GM18511 (cell line): ENCODE measurements around the gene NEDD9.
A peak's percentile ranks its signal among the peaks of the same experiment; 100 is the strongest.

Experiments
- ATAC-seq: cut with Tn5 transposase; IDR thresholded peaks from one replicate; pipeline ENCODE4 v1.9.1; 2021; ENCODE audit warnings: mild to moderate bottlenecking, moderate library complexity; ENCODE audit not compliant: unreplicated experiment

The NEDD9 gene

DNA sequence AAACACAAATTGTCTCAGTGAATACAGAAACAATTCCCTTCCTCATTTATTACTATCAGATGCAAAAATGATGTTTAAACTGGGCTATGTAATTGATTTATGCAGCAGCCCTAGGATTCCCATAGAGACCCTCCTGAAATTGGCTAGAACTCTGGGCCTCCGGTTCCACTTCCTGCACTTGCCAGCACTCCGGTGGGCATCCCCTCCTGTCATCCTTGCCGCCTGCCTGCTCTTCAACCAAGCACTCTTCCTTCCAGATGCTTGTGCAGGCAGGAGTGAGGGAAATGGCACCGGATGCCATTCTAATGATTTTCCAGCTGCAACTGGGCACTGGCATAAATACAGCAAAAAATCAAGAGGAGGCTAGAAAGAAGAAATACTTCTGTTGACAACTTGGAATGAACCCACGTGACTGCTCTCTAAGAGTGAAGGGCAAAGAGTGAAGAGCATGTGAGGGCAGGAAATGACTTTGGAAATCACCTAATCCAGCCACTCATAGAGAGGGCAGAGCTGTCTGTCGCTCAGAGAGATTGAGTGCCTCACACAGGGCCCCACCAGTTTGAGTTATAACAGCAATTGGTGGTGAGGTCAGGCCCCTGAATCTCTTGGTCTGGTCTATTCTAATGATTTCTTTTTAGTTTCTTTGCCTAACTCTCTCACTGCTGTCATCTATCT is 3.7 kb upstream of the NEDD9 start:
- ATAC-seq: peak; percentile 44

DNA sequence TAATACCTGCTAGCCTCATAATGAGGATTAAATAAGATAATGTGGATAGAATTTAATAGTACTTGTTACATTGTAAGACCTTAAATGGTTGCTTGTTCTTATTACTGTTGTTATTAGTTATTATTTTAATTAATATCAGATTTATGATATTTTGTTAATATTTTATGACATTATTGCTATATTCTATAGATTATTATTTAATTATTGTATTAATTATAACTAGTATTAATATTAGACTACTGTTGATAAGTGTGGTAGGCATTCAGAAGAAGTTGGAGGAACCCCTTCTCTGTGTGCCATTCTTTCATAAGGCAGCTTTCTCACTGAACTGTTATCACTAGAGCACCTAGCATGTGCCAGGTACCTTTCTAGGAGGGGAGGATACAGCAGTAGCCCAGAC is 2.6 kb upstream of the NEDD9 start:
- no peak for ATAC-seq

DNA sequence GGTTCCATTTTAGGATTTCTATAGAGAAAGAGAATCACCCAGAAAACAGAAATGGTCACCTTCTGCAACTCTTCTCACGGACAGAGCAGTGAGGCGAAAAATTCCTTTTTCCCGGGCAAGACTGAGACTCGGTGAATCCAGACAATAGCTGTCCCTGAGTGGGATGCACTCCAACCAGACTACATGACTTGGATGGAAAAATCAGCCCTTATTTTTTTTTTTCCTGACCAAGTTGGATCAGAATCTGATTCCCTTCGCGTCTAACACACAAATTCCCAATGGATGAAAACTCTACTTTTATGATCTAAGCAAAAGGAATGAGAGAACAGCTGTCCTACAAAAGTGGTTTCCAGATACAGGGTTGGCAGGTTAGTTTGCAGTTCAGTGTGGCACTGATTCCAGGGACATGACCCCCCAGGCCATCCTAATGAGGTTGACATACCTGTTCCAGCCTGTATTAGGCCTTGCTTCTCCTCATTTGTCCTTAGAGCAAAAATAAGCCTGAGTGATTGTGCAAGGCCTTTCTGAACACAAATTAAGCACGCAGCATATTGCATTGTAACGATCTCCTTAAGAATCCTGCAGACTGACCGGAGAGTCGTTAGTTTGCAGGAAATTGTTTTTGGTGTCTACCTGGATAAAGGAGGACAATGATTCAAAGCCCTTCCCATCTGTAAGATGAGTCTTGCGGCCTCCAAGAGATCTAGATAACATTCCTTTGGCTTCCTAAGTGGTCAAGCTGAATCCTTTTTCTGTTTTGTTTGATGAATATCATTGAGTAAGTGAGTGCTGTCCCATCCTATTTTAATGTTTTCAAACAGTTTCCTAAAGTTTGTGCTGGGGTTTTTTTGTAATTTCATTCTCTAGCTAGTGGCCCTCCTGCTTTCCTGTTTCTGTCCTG is 1.5 kb upstream of the NEDD9 start:
- no peak for ATAC-seq

DNA sequence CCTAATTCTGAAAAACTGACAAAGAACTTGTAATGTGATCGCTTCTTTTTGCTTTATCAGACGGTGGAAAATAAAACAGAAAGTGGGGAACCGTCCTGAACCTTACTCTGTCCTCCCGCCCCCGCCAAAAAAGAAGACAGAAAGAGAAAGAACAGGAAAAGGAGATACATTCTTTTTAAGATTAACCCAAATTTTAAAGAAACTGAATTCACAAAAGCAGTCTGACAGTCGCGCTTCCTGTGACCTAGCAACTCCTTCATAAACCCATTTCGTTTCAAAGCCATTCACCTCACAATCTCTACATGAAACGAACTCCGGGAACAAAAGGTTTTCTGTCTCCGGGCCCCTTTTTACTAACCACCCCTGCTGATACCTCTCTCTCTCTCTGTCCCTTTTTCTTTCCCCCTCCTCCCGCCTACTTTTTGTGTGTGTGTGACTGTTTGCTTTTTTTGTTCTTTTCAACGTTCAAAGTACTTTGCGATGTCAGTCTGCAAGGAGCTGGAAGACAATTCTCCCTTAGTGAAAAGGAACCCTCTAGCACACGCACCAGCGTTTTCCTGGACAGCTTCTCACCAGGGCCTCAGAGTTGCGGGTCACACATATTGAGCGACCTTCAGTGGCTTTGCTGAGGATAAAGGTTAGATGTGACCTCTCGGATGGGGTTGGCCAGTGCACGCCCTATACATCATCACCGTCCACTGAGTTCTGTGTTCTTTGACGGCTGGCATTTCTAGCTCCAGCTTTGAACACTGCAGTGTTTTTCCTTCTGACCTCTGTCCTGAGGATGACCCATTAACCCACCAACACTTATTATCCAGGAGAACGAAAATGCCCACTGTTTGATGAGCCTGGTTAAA is 530 bp upstream of the NEDD9 start:
- peak; percentile 29 for ATAC-seq

DNA sequence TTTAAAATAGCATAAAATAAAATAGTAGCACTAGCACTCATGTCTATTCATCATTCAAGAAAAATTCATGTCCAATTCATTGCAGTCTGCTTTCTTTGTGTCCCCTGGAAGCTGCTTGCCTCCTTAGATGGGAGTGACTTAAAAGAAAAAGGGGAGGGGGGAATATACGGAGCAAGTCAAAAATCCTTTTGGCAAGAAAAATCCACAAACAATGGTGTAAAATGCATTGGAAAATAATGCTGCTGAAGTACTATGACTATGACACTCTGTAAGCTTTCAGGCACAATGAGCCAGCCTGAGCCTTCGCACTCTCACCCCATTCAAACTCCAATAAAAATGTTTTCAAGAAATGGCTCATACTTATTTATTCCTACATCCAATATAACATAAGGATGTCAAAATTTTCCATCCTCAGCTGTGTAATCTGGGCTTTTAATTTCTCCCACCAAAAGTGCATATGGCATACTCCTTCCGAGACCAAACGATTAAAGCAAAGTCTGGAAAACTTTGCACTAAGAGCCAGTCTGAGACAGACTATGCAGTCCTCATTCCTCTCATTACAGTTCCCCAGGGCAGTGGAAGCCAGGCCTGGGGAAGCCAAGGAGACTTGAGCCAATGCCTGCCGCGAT is 790 bp downstream of the NEDD9 start:
- no peak for ATAC-seq

DNA sequence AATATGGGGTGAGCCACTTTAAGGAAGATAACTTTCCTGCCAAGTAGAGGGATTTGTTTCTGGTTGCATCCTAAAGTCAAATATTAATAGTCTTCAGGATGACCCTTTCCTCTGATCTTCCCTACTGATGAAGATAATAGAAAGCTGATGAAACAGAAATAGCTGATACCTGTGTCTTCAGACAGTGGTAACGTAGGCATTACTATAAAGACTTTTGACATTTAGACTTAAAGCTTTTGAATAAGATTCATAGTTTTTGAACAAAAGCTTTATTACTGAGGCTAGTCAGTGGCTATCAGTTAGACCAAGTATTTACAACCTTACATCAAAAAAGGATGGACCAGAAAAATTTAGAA is 1.4 kb downstream of the NEDD9 start:
- no peak for ATAC-seq

DNA sequence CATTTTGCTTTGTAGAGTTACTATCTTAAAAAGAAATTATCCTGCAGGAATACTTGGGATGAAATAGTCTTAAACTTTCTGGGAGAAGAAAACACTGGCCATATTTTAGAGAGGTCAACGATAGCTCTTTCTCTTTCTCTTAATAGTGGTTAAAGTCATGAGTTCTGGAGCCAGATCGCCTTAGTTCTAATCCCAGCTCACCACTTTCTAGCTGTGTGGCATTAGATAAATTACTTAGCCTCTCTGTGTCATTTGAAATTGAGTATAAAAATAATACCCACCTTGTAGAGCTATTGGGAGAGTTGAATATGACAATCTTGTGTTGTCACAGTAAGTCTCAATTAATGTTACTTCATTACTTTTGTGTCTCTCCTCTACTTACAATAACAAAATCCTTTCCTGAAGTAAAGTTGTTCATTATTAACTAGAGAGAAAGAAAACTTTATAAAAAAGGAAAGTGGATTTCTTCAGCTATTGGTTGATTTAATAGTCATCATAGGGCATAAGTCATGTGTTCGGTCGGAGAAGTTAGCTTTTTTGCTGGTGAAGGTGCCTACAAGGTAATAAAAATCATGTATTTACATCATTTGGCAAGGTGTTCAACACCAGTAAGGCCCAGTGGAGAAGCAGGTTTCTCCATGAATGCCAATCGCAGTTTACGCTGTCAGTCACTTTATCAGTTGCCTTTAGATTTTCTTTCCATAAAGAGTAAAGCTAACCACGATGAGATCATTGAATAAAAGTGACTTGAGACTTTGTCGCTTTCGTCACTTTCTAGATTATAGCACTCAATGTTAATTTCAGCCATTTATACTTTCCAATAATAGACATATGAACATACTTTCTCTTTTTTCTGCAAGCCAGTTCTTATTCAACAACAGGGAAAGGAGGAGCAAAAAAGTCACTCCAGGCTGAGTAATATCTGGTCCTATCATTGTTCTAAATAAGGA is 2.0 kb downstream of the NEDD9 start:
- ATAC-seq: no peak

DNA sequence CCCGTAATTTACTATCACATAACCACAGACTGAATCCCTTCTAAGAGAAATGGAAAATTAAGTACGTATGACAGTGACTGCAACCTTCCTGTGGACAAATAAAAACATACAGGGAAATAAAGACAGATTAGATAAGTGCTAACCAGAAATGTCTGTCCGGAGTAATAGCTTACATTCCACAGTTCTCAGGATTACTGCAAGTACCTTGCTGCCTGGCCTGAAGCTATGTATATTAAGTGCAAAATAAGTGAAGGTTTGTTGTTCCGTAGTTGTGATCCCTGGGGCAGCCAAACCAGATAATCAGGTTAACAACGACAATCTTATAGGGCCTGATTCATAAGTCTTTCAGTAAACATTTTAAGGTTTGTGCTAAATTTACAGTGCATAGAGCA is 2.8 kb downstream of the NEDD9 start:
- ATAC-seq: no peak

DNA sequence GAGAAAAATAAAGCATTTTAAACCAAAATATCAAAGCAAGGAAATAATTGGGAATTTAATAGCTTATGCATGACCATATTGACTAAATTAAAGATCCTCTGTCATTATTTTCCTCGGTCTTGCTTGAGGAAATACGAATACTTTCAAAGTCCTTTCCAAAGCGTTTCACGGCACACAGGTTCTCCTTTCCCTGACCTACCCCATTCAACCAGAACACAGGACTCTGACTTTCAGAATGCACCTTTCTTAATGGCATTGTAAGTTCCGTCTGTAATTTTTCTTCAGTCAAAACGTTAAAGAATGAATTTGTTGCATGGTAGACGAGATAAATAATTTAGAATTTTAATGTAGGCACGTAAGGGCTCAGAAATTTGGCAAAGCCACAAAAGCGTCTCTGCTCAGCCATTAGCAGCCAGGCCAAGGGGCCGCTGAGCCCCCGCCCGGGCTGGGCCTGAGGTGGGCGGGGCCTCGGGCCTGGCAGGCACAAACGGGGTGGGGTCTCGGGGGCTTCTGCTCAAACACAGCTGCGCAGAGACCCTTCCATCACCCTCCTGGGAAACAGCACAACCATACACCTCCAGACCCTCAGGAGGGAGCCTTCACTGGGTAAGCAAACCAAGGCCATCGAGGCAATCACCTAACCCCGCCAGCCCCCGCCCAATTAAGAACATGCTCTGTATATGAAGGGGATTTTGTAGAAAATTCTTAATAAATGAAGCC is 3.4 kb downstream of the NEDD9 start:
- ATAC-seq: no peak

DNA sequence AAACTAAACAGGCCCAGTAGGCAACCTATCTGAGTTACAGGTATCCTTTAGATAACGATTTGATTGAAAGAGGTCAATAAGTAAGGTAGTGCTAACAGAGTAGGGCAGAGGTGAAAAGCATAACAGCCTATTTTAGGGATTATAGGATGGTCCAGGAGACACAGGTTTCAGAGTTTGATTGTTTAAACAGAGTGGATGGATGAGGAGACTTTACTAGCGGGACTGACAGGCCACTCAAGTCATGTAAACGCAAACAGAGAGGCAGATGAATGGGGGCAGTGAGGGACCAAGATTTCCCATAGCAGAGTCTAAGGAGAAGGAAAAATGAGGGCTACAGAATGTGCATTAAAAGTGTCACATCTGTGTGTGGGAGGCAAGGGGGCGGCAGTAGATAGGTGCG is 4.8 kb downstream of the NEDD9 start:
- no peak for ATAC-seq

DNA sequence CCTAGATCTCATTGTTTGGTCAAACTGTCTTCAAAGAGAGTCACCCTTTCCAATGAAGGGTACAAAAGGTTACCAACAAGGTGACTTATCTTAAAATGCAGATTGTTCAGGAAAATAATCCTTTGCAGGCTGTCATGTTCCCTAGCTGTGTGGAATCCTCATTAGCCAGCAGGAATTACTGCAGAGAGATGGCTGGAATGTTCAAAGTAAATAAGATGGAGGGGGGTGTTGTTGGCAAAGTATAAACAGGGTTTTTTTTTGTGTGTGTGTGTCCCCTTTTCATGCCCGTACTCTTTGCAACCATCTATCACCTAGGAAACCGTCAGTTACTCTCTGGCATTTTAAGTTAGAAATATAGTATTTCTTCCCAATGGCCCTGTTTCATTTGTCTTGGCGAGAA is 6.5 kb downstream of the NEDD9 start:
- no peak for ATAC-seq

DNA sequence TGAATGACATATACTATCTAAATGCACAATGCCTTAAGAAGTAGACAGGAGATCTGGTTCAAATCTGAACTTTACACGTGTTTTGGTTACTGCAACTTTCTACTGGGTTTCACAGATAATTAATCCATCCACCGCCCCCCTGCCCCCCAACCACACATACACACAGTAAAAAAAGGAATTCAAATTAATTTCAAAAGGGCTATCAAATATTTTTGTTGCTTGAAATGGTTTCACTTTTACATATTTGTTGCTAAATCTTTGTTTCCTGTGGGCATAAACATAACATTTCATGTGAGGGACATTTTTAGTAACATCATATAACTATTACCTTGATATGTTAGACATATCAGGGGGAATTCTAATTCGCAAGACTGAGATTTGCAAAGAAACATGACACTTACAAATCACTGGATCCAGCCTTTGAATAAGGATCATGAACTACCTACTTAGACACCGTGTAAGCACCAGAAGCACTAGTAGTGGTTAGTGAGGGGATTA is 7.5 kb downstream of the NEDD9 start:
- ATAC-seq: peak; percentile 6

DNA sequence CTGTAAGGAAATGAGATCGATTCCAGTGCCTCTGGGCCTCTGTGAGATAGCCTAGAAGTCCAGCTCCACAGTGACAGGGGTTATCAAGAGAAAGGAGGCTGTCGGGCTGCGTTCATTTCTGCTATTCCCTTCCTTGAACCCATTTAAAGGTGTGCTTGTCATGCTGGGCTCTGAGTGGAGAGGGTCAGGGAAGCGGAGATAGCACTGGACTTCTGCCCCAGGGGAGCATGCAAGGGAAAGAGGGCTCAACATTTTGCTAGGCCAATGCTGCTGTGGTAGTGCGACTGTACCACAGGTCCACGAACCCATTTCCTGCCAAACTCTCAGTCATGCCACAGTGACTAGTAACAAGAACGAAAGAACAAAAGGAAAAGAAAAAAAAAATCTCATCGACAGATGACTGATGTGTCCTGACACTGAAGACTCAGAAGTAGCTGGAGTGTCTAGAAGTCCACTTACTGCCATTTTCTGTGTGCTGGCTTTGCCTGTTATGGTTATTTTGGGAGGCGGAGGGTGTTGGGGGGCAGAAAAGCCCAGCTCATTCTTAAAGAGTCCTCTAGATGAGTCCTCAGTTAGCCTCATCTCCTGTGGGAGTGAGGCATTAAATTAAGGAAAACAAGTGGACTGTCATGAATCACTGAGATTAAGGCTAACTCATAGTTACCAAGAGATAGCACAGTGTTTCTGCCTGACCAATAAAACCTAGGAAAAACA is 8.1 kb downstream of the NEDD9 start:
- ATAC-seq: peak; percentile 75

DNA sequence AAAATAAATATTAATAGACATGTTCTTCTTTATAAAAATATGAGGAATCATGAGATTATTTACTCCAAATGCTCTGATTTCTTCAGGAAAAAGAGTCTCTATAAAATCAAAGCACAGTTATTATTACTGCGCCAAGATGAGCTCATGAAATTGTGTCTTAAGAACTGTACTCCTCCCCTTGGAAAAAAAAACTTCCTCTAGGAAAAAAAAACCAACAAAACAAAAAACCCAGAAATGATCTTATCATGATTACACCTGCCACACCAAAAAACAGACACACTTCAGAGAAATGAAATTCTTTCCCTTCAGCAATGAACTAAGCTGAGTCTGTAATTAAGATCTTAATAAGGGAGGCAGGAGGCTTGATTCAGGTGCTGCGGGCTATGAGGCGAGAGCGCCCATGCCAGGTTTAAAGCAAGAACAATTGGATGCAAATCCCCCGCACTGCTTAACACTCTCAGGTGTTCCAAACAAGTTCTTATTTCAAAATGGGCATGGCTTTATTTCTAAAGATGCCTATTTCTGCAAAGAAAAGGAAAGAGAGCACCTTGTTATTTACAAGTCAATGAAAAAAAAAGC is 9.1 kb downstream of the NEDD9 start:
- ATAC-seq: no peak

DNA sequence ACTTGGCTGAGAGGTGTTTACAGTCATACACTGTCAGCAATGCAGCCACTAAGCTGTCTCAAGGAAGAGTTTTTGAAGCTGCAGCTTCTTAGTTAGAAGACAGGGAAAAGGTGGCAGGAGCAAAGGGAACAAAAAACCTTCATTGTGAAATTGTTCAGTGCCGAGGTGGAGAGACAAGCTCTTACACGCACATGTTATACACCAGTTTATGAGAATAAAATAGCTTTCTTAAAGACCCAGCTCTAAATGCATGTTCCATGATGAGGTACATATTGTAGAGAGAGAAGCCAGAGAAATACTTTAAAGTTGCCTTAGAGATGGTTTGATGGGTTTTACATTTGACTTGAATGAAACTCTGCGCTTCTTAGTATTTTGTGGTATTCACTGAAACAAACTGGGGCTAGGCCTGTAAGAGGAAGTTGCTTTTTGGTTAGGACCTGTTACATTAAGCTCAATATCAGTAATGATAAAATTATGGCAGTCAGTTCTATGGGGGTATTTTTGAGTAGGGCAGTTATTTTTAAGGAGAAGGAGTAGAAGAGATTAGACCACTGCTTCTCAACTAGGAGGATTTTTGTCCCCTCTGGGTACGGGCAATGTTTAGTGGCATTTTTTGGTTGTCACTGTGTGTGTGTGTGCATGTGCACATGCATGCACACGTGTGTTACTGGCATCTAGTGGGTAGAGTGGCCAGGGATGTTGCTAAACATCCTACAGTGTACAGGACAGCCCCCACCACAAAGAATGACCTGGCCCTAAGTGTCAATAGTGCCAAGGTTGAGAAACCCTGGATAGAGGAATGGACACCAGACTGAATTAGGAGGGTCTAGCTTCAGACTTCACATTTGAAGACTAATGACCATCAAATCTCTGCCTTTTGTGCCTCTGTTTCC is 9.8 kb downstream of the NEDD9 start:
- no peak for ATAC-seq

DNA sequence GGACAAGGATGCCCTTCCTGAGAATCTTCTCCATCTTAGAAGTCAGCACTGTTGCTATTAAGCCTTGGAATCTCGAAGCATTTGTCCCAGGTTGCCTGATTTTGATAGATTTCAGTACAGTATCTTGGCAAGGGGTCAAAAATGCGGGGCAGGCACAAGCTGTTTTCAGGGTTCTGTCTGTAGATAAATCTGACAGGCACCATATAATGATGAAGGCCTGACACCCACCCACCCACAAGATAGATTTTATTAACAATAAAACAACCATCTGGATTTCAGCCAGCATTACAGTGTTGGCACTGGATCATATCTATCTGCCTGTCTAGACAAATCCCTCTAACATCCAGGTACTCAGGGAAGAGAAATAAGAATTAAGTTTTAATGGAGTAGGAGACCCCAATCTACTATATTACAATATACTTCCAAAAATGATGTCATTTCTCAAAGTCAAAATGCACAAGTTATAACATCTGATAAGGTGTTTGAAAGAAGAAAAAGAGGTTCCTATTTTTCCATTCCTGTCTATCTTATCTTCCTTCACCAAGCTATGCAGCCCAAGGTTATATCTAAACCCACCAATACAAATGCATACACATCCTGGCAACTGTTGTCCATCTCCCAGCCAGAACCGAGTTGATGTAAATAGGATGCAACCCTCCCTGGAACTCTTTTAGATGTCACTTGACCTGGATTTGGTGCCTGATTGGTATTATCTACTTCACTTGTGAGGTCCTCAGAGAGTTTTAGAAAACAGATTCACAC is 10.7 kb downstream of the NEDD9 start:
- ATAC-seq: no peak
